Measurements from ENCODE around the gene HOXC5.

DNA sequence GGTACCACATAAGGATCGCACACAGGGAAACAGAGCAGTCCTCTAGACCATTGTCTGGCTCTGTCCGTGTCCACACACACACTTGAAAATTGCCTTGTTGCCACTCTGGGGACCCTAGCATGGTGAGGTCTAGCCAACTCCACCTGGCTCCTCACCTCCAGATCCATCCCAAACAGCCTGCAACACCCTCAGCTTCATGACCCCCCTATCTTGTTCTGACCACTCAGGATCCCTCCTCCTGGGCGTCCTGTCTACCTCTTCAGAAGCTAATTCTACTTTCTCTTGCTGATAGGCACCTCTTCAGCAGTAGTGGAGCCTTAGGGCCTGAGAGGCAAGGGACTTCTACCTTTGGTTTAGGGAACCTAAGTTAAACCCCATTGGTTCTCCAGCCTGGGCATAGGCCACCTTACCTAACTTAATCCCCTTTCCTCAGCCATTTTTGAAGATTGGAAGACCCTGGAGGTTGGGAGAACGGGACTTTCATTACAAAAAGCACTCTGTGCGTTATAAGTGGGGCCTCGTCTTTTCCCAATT lies 697 bp upstream of the HOXC5 start:
- TF ChIP-seq POLR2A (IDR thresholded peaks at IDR 0.05) = no peak
- TF ChIP-seq, protein P1, sequence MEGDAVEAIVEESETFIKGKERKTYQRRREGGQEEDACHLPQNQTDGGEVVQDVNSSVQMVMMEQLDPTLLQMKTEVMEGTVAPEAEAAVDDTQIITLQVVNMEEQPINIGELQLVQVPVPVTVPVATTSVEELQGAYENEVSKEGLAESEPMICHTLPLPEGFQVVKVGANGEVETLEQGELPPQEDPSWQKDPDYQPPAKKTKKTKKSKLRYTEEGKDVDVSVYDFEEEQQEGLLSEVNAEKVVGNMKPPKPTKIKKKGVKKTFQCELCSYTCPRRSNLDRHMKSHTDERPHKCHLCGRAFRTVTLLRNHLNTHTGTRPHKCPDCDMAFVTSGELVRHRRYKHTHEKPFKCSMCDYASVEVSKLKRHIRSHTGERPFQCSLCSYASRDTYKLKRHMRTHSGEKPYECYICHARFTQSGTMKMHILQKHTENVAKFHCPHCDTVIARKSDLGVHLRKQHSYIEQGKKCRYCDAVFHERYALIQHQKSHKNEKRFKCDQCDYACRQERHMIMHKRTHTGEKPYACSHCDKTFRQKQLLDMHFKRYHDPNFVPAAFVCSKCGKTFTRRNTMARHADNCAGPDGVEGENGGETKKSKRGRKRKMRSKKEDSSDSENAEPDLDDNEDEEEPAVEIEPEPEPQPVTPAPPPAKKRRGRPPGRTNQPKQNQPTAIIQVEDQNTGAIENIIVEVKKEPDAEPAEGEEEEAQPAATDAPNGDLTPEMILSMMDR (IDR thresholded peaks at IDR 0.05) = no peak
